Measurements from ENCODE around the gene CCND3.

DNA sequence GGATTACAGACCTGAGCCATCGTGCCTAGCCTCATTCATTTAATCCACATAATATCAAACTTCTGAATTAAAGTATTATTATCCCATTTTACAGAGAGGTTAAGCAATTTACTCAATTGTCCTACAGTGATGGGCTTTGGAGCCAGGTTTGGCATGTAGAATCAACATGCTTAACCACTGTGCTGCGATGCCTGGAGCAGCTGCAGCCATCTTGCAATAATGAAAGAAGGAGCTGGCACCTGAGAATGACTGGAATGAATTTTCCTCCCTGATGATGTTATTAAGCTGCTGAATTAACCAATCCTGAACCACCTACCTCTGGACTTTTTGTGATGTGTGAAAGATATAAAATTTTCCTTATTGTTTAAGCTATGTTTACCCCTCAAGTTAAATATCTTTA, 13.1 kb upstream of the CCND3 start:
- TF ChIP-seq, protein P1, sequence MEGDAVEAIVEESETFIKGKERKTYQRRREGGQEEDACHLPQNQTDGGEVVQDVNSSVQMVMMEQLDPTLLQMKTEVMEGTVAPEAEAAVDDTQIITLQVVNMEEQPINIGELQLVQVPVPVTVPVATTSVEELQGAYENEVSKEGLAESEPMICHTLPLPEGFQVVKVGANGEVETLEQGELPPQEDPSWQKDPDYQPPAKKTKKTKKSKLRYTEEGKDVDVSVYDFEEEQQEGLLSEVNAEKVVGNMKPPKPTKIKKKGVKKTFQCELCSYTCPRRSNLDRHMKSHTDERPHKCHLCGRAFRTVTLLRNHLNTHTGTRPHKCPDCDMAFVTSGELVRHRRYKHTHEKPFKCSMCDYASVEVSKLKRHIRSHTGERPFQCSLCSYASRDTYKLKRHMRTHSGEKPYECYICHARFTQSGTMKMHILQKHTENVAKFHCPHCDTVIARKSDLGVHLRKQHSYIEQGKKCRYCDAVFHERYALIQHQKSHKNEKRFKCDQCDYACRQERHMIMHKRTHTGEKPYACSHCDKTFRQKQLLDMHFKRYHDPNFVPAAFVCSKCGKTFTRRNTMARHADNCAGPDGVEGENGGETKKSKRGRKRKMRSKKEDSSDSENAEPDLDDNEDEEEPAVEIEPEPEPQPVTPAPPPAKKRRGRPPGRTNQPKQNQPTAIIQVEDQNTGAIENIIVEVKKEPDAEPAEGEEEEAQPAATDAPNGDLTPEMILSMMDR (IDR thresholded peaks at IDR 0.05; ENCODE audit: insufficient read depth, low read length): no peak
- TF ChIP-seq POLR2AphosphoS5 (IDR thresholded peaks at IDR 0.05; ENCODE audit: low read depth): no peak
- TF ChIP-seq, protein P2, sequence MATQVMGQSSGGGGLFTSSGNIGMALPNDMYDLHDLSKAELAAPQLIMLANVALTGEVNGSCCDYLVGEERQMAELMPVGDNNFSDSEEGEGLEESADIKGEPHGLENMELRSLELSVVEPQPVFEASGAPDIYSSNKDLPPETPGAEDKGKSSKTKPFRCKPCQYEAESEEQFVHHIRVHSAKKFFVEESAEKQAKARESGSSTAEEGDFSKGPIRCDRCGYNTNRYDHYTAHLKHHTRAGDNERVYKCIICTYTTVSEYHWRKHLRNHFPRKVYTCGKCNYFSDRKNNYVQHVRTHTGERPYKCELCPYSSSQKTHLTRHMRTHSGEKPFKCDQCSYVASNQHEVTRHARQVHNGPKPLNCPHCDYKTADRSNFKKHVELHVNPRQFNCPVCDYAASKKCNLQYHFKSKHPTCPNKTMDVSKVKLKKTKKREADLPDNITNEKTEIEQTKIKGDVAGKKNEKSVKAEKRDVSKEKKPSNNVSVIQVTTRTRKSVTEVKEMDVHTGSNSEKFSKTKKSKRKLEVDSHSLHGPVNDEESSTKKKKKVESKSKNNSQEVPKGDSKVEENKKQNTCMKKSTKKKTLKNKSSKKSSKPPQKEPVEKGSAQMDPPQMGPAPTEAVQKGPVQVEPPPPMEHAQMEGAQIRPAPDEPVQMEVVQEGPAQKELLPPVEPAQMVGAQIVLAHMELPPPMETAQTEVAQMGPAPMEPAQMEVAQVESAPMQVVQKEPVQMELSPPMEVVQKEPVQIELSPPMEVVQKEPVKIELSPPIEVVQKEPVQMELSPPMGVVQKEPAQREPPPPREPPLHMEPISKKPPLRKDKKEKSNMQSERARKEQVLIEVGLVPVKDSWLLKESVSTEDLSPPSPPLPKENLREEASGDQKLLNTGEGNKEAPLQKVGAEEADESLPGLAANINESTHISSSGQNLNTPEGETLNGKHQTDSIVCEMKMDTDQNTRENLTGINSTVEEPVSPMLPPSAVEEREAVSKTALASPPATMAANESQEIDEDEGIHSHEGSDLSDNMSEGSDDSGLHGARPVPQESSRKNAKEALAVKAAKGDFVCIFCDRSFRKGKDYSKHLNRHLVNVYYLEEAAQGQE (IDR thresholded peaks at IDR 0.05; ENCODE audit: insufficient replicate concordance, low read depth): no peak

Data from HL-60 (cell line).